ENCODE data around the gene GRK3.
A peak's percentile ranks its signal among the peaks of the same experiment; 100 is the strongest.
"Not testable (repeated sequence)": the region's sequence is repeated elsewhere in the genome, so short reads cannot be mapped to it uniquely, and the experiment has no call there.

GRK3 gene

DNA sequence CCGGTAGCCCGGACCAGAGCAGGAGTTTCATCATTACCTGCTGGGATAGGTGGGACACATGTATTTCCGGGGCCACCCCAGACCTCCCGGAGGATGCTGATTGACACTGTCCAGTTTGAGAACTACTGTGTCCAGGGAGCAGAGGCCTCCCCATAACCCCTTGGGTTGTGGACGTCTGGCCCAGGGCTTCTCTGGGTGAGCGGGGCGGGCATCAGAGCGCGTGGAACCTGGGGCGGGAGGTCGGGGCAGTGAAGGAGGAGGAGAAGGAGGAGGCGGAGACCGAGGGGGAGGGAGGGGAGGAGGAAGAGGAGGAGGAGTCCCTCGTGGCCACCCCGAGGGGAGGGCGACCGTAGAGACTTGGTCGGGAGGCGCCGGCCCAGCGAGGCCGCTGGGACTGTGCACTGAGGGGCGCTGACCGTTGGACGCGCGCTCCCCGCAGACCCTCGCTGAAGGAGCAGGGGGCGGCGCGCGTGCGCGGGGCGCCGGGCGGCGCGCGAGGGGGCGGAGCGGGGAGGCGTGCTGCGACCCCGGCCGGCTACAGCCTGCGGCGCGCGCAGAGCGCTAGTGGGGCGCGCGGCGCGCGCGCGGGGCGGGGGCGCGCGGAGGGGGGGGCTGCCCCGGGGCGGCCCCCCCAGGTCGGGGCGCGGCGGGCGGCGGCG lies at the start of gene GRK3:
Gene GRK3 (plus strand): TSS at position 356 of the 659 bp plus-strand sequence. CDS start 366 bp downstream, outside the sequence.
- DNase-seq (ENCODE audit: low spot score in 2 of 2) (peak; percentile 13 to 18), ATAC-seq (replicated peaks; ENCODE audit: extremely low read depth, poor library complexity, severe bottlenecking) (peak; percentile 54)
- H3K27ac Mint-ChIP-seq (ENCODE audit: low read depth) = peak within 1 kb of the TSS; percentile 80
- H3K4me1 Mint-ChIP-seq = peaks cover 19% of the 10 kb centered on the region
- peak within 1 kb of the TSS; percentile 87 for H3K4me3 Mint-ChIP-seq
- peaks cover 15% of the 10 kb centered on the region for H3K27me3 Mint-ChIP-seq
- peaks cover 4% of the 10 kb centered on the region for H3K36me3 Mint-ChIP-seq (ENCODE audit: insufficient read depth)
- H3K9me3 Mint-ChIP-seq = no peaks in the 10 kb centered on the region

DNA sequence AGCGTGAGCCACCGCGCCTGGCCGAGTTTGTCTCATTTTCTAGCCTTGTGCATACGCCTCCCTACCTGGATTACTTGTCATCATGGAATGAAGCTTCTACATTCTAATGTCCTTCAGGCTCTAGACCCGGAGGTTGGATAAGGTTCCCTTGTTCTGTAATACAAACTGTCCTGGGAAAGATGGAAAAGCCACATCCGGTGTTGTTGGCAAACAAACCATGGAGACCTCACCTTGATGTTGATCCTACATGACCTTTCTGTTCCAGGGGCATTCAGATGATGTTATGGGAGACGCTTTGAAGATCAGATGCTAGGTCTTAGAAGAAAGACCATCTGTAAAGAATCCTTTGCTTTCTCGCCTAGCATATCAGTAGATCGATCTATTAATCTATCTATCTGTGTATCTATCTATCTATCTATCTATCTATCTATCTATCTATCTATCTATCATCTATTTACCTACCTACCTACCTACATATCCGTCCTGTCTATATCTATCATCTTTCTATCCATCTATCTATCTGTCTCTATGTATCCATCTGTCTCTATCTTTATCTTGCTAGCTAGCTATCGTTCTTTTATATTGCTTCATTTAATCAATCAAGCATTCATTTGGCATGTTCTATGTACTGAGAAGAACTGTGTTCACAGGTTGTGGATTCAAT lies 46.3 kb upstream of the GRK3 start:
- DNase-seq (ENCODE audit: low spot score in 2 of 2) = no peak
- Mint-ChIP-seq H3K27ac (ENCODE audit: low read depth) (no peak overlapping the region), H3K4me1 (no peaks in the 10 kb centered on the region), H3K4me3 (no peak overlapping the region), H3K36me3 (ENCODE audit: insufficient read depth) (no peaks in the 10 kb centered on the region), H3K9me3 (peaks cover 6% of the 10 kb centered on the region), H3K27me3 (no peaks in the 10 kb centered on the region)
- ATAC-seq (replicated peaks; ENCODE audit: extremely low read depth, poor library complexity, severe bottlenecking) = no peak

DNA sequence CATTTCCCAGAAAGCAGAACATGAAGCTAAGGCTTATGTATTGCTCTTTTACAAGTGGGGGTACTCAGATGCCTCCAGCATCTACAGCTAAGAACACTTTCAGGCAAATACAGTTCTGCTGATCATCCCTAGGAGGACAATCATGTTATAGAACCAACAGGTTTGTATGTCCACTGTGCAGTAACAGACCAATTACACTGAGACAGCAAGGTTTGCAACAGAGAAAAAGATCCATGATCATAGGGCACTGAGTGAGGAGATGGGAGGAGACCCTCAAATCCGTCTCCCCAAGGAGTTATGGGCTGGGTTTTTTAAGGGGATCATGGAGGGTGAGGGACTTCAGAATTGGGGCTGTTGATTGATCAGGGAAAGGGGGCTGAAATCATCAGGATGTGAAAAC lies 39.1 kb upstream of the GRK3 start:
- no peaks in the 10 kb centered on the region for H3K4me1 Mint-ChIP-seq
- peaks cover 12% of the 10 kb centered on the region for H3K9me3 Mint-ChIP-seq
- H3K36me3 Mint-ChIP-seq (ENCODE audit: insufficient read depth) = peaks cover 3% of the 10 kb centered on the region
- no peak overlapping the region for H3K4me3 Mint-ChIP-seq
- no peak for DNase-seq (ENCODE audit: low spot score in 2 of 2)
- H3K27me3 Mint-ChIP-seq = peaks cover 9% of the 10 kb centered on the region
- ATAC-seq (replicated peaks; ENCODE audit: extremely low read depth, poor library complexity, severe bottlenecking) = no peak
- no peak overlapping the region for H3K27ac Mint-ChIP-seq (ENCODE audit: low read depth)

DNA sequence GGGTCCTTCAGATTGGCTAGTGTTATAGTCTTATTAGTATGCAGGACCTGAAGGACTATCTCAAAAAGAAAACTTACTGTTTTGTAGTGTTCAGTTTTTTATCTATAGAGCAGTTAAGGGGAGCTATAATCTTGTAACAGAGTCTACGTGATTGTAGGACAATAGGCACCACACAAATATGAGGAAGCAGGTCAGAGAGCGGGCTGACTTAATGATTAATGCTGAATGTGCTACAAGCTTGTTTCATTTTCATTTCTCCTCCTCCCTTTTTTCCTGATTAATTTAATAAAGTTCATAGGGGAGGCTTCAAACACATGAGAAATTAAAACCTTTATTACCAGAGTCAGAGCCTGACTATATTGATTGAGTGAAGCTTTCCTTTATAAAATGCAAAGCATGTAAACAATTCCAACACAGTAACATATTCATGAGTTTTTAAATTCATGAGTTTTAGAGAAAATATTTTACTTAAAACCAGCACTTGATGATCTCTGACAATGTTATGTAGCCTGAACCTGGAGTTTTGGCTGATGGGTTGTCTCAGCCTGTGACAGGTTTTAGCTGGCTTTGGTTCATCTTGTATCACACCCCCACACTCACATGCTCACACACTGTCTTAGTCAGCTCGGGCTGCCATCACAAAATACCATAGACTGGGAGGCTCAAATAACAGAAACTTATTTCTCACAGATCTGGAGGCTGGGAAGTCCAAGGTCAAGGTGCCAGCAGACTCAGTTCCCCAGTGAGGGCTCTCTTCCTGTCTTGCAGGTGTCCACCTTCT lies 38.5 kb upstream of the GRK3 start:
- H3K27ac Mint-ChIP-seq (ENCODE audit: low read depth); H3K27me3 Mint-ChIP-seq; H3K4me3 Mint-ChIP-seq; H3K36me3 Mint-ChIP-seq (ENCODE audit: insufficient read depth); H3K4me1 Mint-ChIP-seq; ATAC-seq (replicated peaks; ENCODE audit: extremely low read depth, poor library complexity, severe bottlenecking); DNase-seq (ENCODE audit: low spot score in 2 of 2): not testable (repeated sequence)
- peaks cover 12% of the 10 kb centered on the region for H3K9me3 Mint-ChIP-seq

DNA sequence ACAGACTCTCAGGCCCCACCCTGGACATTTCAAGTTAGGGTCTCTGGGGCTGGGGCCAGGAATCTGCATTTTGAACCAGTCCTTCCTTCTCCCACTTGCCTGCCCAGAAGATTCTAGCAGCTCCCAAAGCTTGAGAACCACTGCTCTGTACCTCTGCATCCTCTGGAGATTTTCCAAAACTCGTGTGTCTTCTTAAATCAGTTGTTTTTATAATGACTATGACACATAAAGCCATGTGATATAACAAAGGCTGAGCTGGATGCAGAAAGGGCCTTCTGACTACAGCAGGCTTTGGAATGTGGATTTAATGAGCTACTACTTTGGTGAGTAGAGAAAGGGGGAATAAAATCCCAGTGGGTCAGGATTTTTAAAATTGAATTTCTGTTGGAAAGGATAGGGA lies 37.5 kb upstream of the GRK3 start:
- not testable (repeated sequence) for ATAC-seq (replicated peaks; ENCODE audit: extremely low read depth, poor library complexity, severe bottlenecking); H3K27ac Mint-ChIP-seq (ENCODE audit: low read depth); H3K4me3 Mint-ChIP-seq; H3K36me3 Mint-ChIP-seq (ENCODE audit: insufficient read depth); H3K27me3 Mint-ChIP-seq; H3K4me1 Mint-ChIP-seq; H3K9me3 Mint-ChIP-seq; DNase-seq (ENCODE audit: low spot score in 2 of 2)

DNA sequence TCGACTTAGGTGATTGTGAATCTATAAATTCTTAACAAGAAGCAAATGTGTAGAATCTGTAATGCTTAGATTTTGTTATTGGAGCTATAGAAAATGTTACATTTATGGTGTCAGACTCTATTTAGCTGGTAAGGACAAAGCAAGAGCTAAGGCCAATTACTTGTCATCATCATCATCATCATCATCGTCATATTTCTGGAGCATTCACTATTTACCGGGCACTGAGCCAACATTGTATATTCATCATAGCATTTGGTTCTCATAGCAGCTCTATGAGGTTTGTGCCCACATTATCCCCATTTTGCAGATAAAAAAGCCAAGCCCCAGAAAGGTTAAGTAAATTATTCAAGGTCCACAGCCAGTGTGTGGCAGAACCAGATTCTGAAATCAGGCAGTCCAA lies 36.4 kb upstream of the GRK3 start:
- not testable (repeated sequence) for H3K9me3 Mint-ChIP-seq; H3K4me1 Mint-ChIP-seq; H3K4me3 Mint-ChIP-seq; H3K27ac Mint-ChIP-seq (ENCODE audit: low read depth); H3K36me3 Mint-ChIP-seq (ENCODE audit: insufficient read depth); H3K27me3 Mint-ChIP-seq; ATAC-seq (replicated peaks; ENCODE audit: extremely low read depth, poor library complexity, severe bottlenecking); DNase-seq (ENCODE audit: low spot score in 2 of 2)

DNA sequence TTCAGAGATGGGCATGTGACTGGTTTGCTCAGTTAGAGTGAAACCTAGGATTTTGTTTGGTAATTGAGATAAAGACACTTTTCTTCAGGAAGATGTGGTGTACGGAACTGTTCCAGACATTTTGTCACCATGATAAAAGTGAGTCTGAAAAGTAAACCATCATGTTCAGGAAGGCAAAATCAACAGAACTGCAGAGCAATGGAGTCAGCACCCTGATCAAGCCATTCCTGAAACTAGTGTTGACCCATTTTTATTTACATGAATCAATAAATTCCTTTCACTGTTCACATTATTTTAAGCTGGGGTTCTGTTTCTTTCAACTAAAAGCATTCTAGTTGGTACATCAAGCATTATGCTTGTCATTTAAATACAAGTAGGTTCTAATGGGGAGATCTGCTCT lies 35.4 kb upstream of the GRK3 start:
- not testable (repeated sequence) for H3K4me3 Mint-ChIP-seq; DNase-seq (ENCODE audit: low spot score in 2 of 2); H3K4me1 Mint-ChIP-seq; H3K27me3 Mint-ChIP-seq; H3K36me3 Mint-ChIP-seq (ENCODE audit: insufficient read depth); H3K27ac Mint-ChIP-seq (ENCODE audit: low read depth); ATAC-seq (replicated peaks; ENCODE audit: extremely low read depth, poor library complexity, severe bottlenecking); H3K9me3 Mint-ChIP-seq

DNA sequence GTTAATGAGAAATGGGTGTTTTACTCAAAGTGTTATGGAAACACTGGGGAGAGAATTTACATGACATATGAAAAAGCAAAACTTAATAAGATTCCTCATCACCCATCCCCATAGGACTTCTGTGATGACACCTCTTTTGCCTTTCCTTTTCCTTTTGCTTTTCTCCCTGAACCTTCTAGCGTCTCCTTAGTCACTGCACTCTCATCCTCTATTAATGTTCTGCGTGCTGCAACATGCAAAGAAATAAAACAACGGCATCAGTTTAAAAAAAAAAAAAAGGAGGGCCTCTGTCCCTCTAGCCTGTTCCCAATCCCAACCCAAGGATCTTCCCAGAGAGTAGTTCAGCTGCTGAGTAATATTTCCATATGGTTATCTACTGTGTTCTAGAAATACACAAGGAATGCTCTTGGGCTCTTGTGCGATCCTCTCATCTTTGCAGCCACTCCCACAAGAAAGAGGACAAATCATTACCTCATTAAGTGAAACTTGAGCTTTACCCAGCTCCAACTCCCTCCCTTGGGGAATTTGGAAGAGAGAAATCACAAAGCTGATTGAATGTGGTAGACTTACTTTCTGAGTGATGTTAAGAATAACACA lies 34.8 kb upstream of the GRK3 start:
- not testable (repeated sequence) for DNase-seq (ENCODE audit: low spot score in 2 of 2); H3K4me1 Mint-ChIP-seq; H3K4me3 Mint-ChIP-seq

DNA sequence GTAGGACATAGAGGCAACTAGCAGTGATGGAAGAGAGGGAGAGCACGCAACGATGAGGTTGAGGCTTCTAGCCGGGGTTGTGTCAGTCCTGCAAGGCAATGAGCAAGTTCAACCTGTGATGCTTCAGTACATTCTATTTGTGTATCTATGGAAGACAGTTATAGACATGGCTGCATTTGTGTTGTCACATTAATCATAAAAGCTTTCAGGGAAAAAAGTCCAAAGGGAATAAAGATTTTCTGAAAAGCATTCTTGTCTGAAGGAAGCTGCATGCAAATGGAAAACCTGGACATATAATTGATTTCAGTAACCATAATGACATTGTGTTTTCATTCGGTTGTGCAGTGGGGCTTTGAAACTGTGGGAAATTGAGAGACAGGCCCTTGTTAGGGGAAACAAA lies 32.8 kb upstream of the GRK3 start:
- not testable (repeated sequence) for H3K4me3 Mint-ChIP-seq; H3K9me3 Mint-ChIP-seq; H3K27ac Mint-ChIP-seq (ENCODE audit: low read depth); H3K36me3 Mint-ChIP-seq (ENCODE audit: insufficient read depth); H3K4me1 Mint-ChIP-seq; ATAC-seq (replicated peaks; ENCODE audit: extremely low read depth, poor library complexity, severe bottlenecking); DNase-seq (ENCODE audit: low spot score in 2 of 2)
- peaks cover 20% of the 10 kb centered on the region for H3K27me3 Mint-ChIP-seq

More for the DNA sequence above, 34.8 kb upstream of the GRK3 start:
- not testable (repeated sequence) for H3K9me3 Mint-ChIP-seq; H3K36me3 Mint-ChIP-seq (ENCODE audit: insufficient read depth); ATAC-seq (replicated peaks; ENCODE audit: extremely low read depth, poor library complexity, severe bottlenecking); H3K27ac Mint-ChIP-seq (ENCODE audit: low read depth)
- peaks cover 13% of the 10 kb centered on the region for H3K27me3 Mint-ChIP-seq

DNA sequence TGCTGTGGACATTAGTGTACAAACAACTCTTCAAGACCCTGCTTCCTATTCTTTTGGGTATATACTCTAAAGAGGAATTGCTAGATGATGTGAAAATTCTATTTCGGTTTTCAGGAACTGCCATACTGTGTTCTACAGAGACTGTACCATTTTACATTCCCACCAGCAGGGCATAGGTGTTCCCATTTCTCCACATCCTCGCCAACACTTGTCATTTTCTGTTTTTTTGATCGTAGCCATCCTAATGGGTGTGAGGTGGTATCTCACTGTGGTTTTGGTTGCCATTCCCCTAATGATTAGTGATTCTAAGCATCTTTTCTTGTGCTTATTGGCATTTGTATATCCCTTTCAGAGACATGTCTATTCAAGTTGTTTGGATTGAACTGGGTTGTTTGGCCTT lies 29.8 kb upstream of the GRK3 start:
- Mint-ChIP-seq H3K27me3 (peaks cover 25% of the 10 kb centered on the region), H3K4me3 (no peak overlapping the region), H3K4me1 (no peaks in the 10 kb centered on the region), H3K9me3 (no peaks in the 10 kb centered on the region), H3K27ac (ENCODE audit: low read depth) (no peak overlapping the region), H3K36me3 (ENCODE audit: insufficient read depth) (no peaks in the 10 kb centered on the region)
- DNase-seq (ENCODE audit: low spot score in 2 of 2) = no peak
- no peak for ATAC-seq (replicated peaks; ENCODE audit: extremely low read depth, poor library complexity, severe bottlenecking)

DNA sequence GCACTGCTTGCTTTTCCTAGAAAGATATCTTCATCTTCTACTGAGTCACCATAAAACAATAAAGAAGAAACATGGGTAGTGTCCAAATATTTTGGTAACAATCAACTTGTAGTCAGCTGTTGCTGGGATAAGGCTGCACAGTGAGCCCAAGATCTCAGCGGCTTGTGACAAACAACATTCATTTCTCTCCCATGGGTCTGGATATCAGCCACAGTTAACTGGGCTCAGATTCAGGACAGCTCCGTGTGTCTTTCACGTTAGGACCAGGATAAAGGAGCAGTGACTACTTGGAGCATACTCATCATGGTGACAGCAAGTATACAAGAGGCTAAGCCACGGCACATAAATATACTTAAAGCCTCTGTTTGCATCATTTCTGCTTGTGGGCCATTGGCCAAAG lies 27.9 kb upstream of the GRK3 start:
- no peaks in the 10 kb centered on the region for H3K9me3 Mint-ChIP-seq
- H3K4me3 Mint-ChIP-seq = no peak overlapping the region
- ATAC-seq (replicated peaks; ENCODE audit: extremely low read depth, poor library complexity, severe bottlenecking) (no peak), DNase-seq (ENCODE audit: low spot score in 2 of 2) (no peak)
- H3K27ac Mint-ChIP-seq (ENCODE audit: low read depth) = no peak overlapping the region
- no peaks in the 10 kb centered on the region for H3K36me3 Mint-ChIP-seq (ENCODE audit: insufficient read depth)
- peaks cover 25% of the 10 kb centered on the region for H3K27me3 Mint-ChIP-seq
- H3K4me1 Mint-ChIP-seq = no peaks in the 10 kb centered on the region

DNA sequence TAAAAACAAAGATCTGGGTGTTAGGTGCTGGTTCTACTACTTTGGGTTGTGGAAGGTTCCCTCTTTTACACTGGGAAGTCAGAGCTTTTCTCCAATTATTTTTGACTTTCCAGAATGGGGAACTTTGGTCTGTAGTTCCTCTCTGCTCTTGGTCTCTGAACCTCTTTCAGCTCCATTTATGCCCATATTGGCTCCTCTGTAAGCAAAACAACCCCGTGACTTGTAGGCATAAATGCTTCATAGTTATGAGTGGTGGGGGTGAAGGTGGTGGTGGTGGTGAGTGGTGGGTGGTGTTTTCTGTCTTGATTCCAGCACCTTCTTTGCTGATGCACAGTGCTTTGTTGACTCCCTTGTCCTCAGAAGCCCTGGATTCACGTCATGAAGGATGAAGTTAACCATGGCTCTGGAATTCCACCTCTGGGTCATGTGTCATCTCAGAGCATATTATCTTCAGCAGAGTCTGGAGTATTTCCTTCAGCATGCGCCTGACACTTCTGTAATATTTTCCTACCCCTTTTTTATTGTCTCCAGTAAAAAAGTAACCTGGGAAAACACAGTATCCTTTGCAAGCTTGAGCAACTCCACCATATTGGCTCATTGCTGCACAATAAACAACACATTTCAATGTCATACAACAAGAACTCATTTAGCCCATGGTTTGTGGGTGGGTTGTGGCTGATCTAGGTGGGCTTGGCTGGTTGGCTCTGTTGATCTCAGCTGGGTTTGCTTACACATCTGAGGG lies 24.1 kb upstream of the GRK3 start:
- ATAC-seq (replicated peaks; ENCODE audit: extremely low read depth, poor library complexity, severe bottlenecking) (no peak), DNase-seq (ENCODE audit: low spot score in 2 of 2) (no peak)
- no peaks in the 10 kb centered on the region for H3K4me1 Mint-ChIP-seq
- no peak overlapping the region for H3K4me3 Mint-ChIP-seq
- H3K27me3 Mint-ChIP-seq = peaks cover 26% of the 10 kb centered on the region
- no peaks in the 10 kb centered on the region for H3K36me3 Mint-ChIP-seq (ENCODE audit: insufficient read depth)
- no peak overlapping the region for H3K27ac Mint-ChIP-seq (ENCODE audit: low read depth)
- no peaks in the 10 kb centered on the region for H3K9me3 Mint-ChIP-seq

Data from central memory CD8-positive, alpha-beta T cell (primary cell).